WTC11 (cell line): ENCODE measurements around the gene HDAC9. TPM values are rescaled to one million over a fixed set of nuclear protein-coding genes. Genes with fewer than 3 reads are reported as not detected.

ENCODE experiments used
- ATAC-seq: fragments of 200-7000 bp; cut with Tn5 transposase; 2 replicates; pipeline ENCODE4 v1.10.0; 2021; ENCODE audit warnings: mild to moderate bottlenecking, moderate library complexity
- CTCF ChIA-PET: fragments of 300-600 bp; sonication (Branson Sonifier 250); formaldehyde crosslinking; loops from one replicate; lab custom pipeline; 2021; ENCODE audit warnings: antibody characterized with exemption; lab: Charles Lee
- POLR2A ChIA-PET: fragments of 350-600 bp; sonication (Branson Sonifier 250); formaldehyde crosslinking; loops from one replicate; lab custom pipeline; 2021; ENCODE audit warnings: antibody characterized with exemption; lab: Charles Lee
- DNase-seq: peaks from one replicate; pipeline ENCODE4 v3.0.0; 2021; ENCODE audit warnings: low spot score
- H3K27ac Mint-ChIP-seq: 2 replicates; pipeline ENCODE4 v1.8.0; 2021; ENCODE audit warnings: mixed read lengths
- H3K27me3 Mint-ChIP-seq: 2 replicates; pipeline ENCODE4 v1.8.0; 2021; ENCODE audit warnings: low read depth, mild to moderate bottlenecking, moderate library complexity, mixed read lengths
- H3K36me3 Mint-ChIP-seq: 2 replicates; pipeline ENCODE4 v1.8.0; 2021; ENCODE audit warnings: mixed read lengths
- H3K4me1 Mint-ChIP-seq: 2 replicates; pipeline ENCODE4 v1.8.0; 2022; ENCODE audit warnings: mixed read lengths
- H3K4me3 Mint-ChIP-seq: 2 replicates; pipeline ENCODE4 v1.8.0; 2021; ENCODE audit warnings: mild to moderate bottlenecking, moderate library complexity, mixed read lengths
- H3K9me3 Mint-ChIP-seq: 2 replicates; pipeline ENCODE4 v1.8.0; 2021; ENCODE audit warnings: mixed read lengths
- ARID4B ChIP-seq: sonication (generic); formaldehyde crosslinking; IDR thresholded peaks from 2 replicates; pipeline ENCODE4 v1.8.0; 2023; ENCODE audit warnings: missing genetic modification reagents, mild to moderate bottlenecking, borderline replicate concordance
- ATF6 ChIP-seq: sonication (generic); formaldehyde crosslinking; IDR thresholded peaks from 2 replicates; pipeline ENCODE4 v1.8.1; 2023; ENCODE audit warnings: mild to moderate bottlenecking, missing genetic modification reagents
- CBFB ChIP-seq: sonication (generic); formaldehyde crosslinking; IDR thresholded peaks from 2 replicates; pipeline ENCODE4 v1.8.1; 2022; ENCODE audit warnings: mild to moderate bottlenecking, low read depth, missing genetic modification reagents
- FOXK1 ChIP-seq: sonication (generic); formaldehyde crosslinking; IDR thresholded peaks from 2 replicates; pipeline ENCODE4 v1.8.0; 2022; ENCODE audit warnings: mild to moderate bottlenecking, moderate library complexity, missing genetic modification reagents
- HMGA2 ChIP-seq: fragments of 250-450 bp; sonication (Bioruptor Pico); IDR thresholded peaks from 2 replicates; pipeline ENCODE4 v1.4.0; 2021; ENCODE audit warnings: mild to moderate bottlenecking, moderate library complexity
- MAX ChIP-seq: sonication (generic); formaldehyde crosslinking; IDR thresholded peaks from 2 replicates; pipeline ENCODE4 v1.8.0; 2022; ENCODE audit warnings: mild to moderate bottlenecking, missing genetic modification reagents
- MLX ChIP-seq: sonication (generic); formaldehyde crosslinking; IDR thresholded peaks from 2 replicates; pipeline ENCODE4 v1.8.1; 2023; ENCODE audit warnings: mild to moderate bottlenecking, missing genetic modification reagents, moderate library complexity
- NFATC4 ChIP-seq: fragments of 250-450 bp; sonication (Bioruptor Pico); IDR thresholded peaks from 2 replicates; pipeline ENCODE4 v1.9.0; 2021; ENCODE audit warnings: mild to moderate bottlenecking
- OVOL2 ChIP-seq: fragments of 250-450 bp; sonication (Bioruptor Pico); IDR thresholded peaks from 2 replicates; pipeline ENCODE4 v1.9.0; 2021; ENCODE audit warnings: mild to moderate bottlenecking, borderline replicate concordance
- PREB ChIP-seq: sonication (generic); formaldehyde crosslinking; IDR thresholded peaks from 2 replicates; pipeline ENCODE4 v1.8.1; 2022; ENCODE audit warnings: mild to moderate bottlenecking, missing genetic modification reagents, moderate library complexity, borderline replicate concordance
- SOX15 ChIP-seq: fragments of 250-450 bp; sonication (Bioruptor Pico); IDR thresholded peaks from 2 replicates; pipeline ENCODE4 v1.9.0; 2021; ENCODE audit warnings: mild to moderate bottlenecking
- STAT6 ChIP-seq: sonication (generic); formaldehyde crosslinking; conservative IDR thresholded peaks from 2 replicates; pipeline ENCODE4 v1.8.1; 2023; ENCODE audit warnings: mild to moderate bottlenecking, low read depth, missing genetic modification reagents, moderate library complexity
- TCF7 ChIP-seq: sonication (generic); formaldehyde crosslinking; IDR thresholded peaks from 2 replicates; pipeline ENCODE4 v1.8.0; 2022; ENCODE audit warnings: mild to moderate bottlenecking, low read depth, missing genetic modification reagents, moderate library complexity
- ZNF423 ChIP-seq: fragments of 250-450 bp; sonication (Bioruptor Pico); IDR thresholded peaks from 2 replicates; pipeline ENCODE4 v2.1.2; 2022; ENCODE audit warnings: mild to moderate bottlenecking, moderate library complexity
- total RNA-seq: library from RNA; stranded (reverse); gene quantifications from 3 replicates; pipeline ENCODE4 v1.2.3, GENCODE V29; 2021
- TF ChIP-seq, protein P1 (sequence below): sonication (generic); formaldehyde crosslinking; IDR thresholded peaks from 2 replicates; pipeline ENCODE4 v1.8.1; 2022; ENCODE audit warnings: mild to moderate bottlenecking, moderate library complexity, missing genetic modification reagents
- TF ChIP-seq, protein P2 (sequence below): sonication (generic); formaldehyde crosslinking; IDR thresholded peaks from 2 replicates; pipeline ENCODE4 v1.8.0; 2022; ENCODE audit warnings: mild to moderate bottlenecking, missing genetic modification reagents
- TF ChIP-seq, protein P3 (sequence below): sonication (generic); formaldehyde crosslinking; IDR thresholded peaks from 2 replicates; pipeline ENCODE4 v1.8.0; 2023; ENCODE audit warnings: missing genetic modification reagents

The HDAC9 gene
- total RNA-seq, 1 experiment from 2014 or later: 18.8 TPM

GRCh38 chr7:18828260-18828993 is 332.9 kb downstream of the HDAC9 start (continued):
- TF ChIP-seq PREB (no peak), ATF6 (no peak), CBFB (CRISPR knock-in tag) (no peak), FOXK1 (CRISPR knock-in tag) (no peak), HMGA2 (no peak)

GRCh38 chr7:18828994-18829857 is 333.7 kb downstream of the HDAC9 start:
- Mint-ChIP-seq H3K27ac (no peak overlapping the region), H3K9me3 (no peaks in the 10 kb centered on the region), H3K4me1 (peaks cover 7% of the 10 kb centered on the region; the same call in 1 of the 2 replicates), H3K4me3 (no peak overlapping the region), H3K36me3 (no peaks in the 10 kb centered on the region), H3K27me3 (no peaks in the 10 kb centered on the region)
- ATAC-seq: no peak
- DNase-seq: no peak
- CTCF ChIA-PET: no interaction called here
- POLR2A ChIA-PET: no interaction called here
- no peak for TF ChIP-seq ZNF423 (CRISPR knock-in tag)
- no peak for TF ChIP-seq MLX (CRISPR knock-in tag)
- no peak for TF ChIP-seq STAT6
- TF ChIP-seq, protein P1, sequence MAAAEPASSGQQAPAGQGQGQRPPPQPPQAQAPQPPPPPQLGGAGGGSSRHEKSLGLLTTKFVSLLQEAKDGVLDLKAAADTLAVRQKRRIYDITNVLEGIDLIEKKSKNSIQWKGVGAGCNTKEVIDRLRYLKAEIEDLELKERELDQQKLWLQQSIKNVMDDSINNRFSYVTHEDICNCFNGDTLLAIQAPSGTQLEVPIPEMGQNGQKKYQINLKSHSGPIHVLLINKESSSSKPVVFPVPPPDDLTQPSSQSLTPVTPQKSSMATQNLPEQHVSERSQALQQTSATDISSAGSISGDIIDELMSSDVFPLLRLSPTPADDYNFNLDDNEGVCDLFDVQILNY (CRISPR knock-in tag): no peak
- TF ChIP-seq, protein P2, sequence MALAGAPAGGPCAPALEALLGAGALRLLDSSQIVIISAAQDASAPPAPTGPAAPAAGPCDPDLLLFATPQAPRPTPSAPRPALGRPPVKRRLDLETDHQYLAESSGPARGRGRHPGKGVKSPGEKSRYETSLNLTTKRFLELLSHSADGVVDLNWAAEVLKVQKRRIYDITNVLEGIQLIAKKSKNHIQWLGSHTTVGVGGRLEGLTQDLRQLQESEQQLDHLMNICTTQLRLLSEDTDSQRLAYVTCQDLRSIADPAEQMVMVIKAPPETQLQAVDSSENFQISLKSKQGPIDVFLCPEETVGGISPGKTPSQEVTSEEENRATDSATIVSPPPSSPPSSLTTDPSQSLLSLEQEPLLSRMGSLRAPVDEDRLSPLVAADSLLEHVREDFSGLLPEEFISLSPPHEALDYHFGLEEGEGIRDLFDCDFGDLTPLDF (CRISPR knock-in tag): no peak
- no peak for TF ChIP-seq TCF7 (CRISPR knock-in tag)
- no peak for TF ChIP-seq MAX (CRISPR knock-in tag)
- no peak for TF ChIP-seq ARID4B (CRISPR knock-in tag)
- TF ChIP-seq, protein P3, sequence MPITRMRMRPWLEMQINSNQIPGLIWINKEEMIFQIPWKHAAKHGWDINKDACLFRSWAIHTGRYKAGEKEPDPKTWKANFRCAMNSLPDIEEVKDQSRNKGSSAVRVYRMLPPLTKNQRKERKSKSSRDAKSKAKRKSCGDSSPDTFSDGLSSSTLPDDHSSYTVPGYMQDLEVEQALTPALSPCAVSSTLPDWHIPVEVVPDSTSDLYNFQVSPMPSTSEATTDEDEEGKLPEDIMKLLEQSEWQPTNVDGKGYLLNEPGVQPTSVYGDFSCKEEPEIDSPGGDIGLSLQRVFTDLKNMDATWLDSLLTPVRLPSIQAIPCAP (CRISPR knock-in tag): no peak
- no peak for TF ChIP-seq CBFB (CRISPR knock-in tag)
- TF ChIP-seq SOX15 (CRISPR knock-in tag): no peak
- TF ChIP-seq OVOL2 (CRISPR knock-in tag): no peak
- no peak for TF ChIP-seq NFATC4
